Measurements from ENCODE around the gene ARL2BP. TPM values are rescaled to one million over a fixed set of nuclear protein-coding genes. Genes with fewer than 3 reads are reported as not detected.

ARL2BP gene
- total RNA-seq, 1 donor from 2014 or later, result 46.7 TPM

DNA sequence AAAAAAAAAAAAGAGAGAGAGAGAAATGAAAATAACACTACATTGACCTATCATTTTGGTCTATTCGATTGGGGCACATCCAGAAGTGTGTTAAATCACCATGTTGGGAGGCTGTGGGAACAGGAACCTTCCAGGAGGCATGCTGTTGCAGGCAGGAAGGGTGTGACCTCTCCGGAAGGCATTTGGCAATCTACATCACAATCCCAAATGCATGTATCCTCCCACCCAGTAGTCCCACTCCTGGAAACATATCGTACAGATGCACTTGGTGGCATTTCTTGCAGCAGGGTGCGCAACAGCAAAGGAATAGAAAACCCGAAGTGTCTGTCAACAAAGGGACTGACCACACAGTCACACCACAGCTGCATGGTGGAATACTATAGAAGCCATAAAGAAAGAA is 31.5 kb downstream of the ARL2BP start:
- no peaks in the 10 kb centered on the region for H3K9me3 Mint-ChIP-seq (ENCODE audit: unreplicated experiment)
- DNase-seq (ENCODE audit: low spot score), result no peak
- no peaks in the 10 kb centered on the region for H3K36me3 Mint-ChIP-seq (ENCODE audit: low read depth, unreplicated experiment)
- H3K4me3 Mint-ChIP-seq (ENCODE audit: unreplicated experiment), result no peak overlapping the region
- H3K27ac Mint-ChIP-seq (ENCODE audit: unreplicated experiment), result no peak overlapping the region
- H3K4me1 Mint-ChIP-seq (ENCODE audit: unreplicated experiment), result peaks cover 3% of the 10 kb centered on the region
- peaks cover 7% of the 10 kb centered on the region for H3K27me3 Mint-ChIP-seq (ENCODE audit: unreplicated experiment)
- TF ChIP-seq, protein P1, sequence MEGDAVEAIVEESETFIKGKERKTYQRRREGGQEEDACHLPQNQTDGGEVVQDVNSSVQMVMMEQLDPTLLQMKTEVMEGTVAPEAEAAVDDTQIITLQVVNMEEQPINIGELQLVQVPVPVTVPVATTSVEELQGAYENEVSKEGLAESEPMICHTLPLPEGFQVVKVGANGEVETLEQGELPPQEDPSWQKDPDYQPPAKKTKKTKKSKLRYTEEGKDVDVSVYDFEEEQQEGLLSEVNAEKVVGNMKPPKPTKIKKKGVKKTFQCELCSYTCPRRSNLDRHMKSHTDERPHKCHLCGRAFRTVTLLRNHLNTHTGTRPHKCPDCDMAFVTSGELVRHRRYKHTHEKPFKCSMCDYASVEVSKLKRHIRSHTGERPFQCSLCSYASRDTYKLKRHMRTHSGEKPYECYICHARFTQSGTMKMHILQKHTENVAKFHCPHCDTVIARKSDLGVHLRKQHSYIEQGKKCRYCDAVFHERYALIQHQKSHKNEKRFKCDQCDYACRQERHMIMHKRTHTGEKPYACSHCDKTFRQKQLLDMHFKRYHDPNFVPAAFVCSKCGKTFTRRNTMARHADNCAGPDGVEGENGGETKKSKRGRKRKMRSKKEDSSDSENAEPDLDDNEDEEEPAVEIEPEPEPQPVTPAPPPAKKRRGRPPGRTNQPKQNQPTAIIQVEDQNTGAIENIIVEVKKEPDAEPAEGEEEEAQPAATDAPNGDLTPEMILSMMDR (IDR thresholded peaks at IDR 0.05; ENCODE audit: unreplicated experiment), result no peak

DNA sequence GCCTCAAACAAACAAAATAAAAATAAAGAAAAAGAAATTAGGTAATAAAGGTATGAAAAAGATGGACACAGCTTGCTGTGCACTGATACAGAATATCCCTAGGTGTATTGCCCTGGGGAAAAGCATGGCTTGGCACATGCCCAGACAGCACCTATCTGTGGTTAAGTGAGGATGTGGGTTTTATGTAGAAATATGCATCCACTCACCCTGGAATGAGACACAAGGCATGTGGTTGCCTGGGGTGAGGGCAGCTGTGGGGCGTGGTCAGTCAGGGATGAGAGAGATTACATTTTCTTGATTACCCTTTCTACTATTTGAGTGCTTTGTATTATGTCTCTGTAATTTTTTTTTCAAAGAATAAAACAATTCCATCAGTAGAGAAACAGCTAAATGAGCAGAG is 32.5 kb downstream of the ARL2BP start:
- Mint-ChIP-seq H3K27me3 (ENCODE audit: unreplicated experiment) (peaks cover 7% of the 10 kb centered on the region), H3K4me1 (ENCODE audit: unreplicated experiment) (peaks cover 3% of the 10 kb centered on the region), H3K36me3 (ENCODE audit: low read depth, unreplicated experiment) (no peaks in the 10 kb centered on the region), H3K4me3 (ENCODE audit: unreplicated experiment) (no peak overlapping the region), H3K9me3 (ENCODE audit: unreplicated experiment) (no peaks in the 10 kb centered on the region), H3K27ac (ENCODE audit: unreplicated experiment) (no peak overlapping the region)
- TF ChIP-seq, protein P1 (IDR thresholded peaks at IDR 0.05; ENCODE audit: unreplicated experiment), result no peak
- DNase-seq (ENCODE audit: low spot score), result no peak

- TF ChIP-seq, protein P1 (IDR thresholded peaks at IDR 0.05; ENCODE audit: unreplicated experiment), result no peak
Observed at GRCh38 chr16:57278494-57278893, 33.4 kb downstream of the ARL2BP start.

GRCh38 chr16:57279780-57280638 is 35.0 kb downstream of the ARL2BP start:
- Mint-ChIP-seq H3K4me1 (ENCODE audit: unreplicated experiment) (peaks cover 3% of the 10 kb centered on the region), H3K9me3 (ENCODE audit: unreplicated experiment) (no peaks in the 10 kb centered on the region), H3K4me3 (ENCODE audit: unreplicated experiment) (no peak overlapping the region), H3K27ac (ENCODE audit: unreplicated experiment) (no peak overlapping the region), H3K36me3 (ENCODE audit: low read depth, unreplicated experiment) (no peaks in the 10 kb centered on the region), H3K27me3 (ENCODE audit: unreplicated experiment) (peaks cover 11% of the 10 kb centered on the region)
- TF ChIP-seq, protein P1 (IDR thresholded peaks at IDR 0.05; ENCODE audit: unreplicated experiment), result no peak
- no peak for DNase-seq (ENCODE audit: low spot score)

More at GRCh38 chr16:57278494-57278893, 33.4 kb downstream of the ARL2BP start:
- no peaks in the 10 kb centered on the region for H3K9me3 Mint-ChIP-seq (ENCODE audit: unreplicated experiment)
- H3K4me1 Mint-ChIP-seq (ENCODE audit: unreplicated experiment), result peaks cover 3% of the 10 kb centered on the region
- no peak for DNase-seq (ENCODE audit: low spot score)
- no peaks in the 10 kb centered on the region for H3K36me3 Mint-ChIP-seq (ENCODE audit: low read depth, unreplicated experiment)
- H3K27ac Mint-ChIP-seq (ENCODE audit: unreplicated experiment), result no peak overlapping the region
- peaks cover 11% of the 10 kb centered on the region for H3K27me3 Mint-ChIP-seq (ENCODE audit: unreplicated experiment)
- H3K4me3 Mint-ChIP-seq (ENCODE audit: unreplicated experiment), result no peak overlapping the region

DNA sequence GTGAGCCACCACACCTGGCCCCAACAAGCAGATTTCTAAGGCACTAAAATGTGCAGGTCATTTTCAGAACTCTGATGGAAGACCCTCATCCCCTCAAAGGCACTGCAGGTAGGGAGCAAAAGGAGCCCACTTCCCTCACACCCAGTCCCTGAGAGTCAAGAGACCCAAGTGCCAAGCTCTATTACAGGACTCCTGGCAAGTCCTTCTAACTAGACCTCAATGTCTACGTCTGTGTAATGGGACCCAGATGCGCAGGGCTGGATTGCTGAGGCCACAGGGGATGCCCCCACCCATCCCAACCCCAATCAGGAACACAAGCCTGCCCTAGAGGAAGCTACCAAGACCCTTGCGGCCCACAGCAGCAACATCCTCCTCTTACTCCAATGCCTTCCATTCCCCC is 36.7 kb downstream of the ARL2BP start:
- TF ChIP-seq, protein P1 (IDR thresholded peaks at IDR 0.05; ENCODE audit: unreplicated experiment), result no peak
- no peak overlapping the region for H3K4me3 Mint-ChIP-seq (ENCODE audit: unreplicated experiment)
- H3K36me3 Mint-ChIP-seq (ENCODE audit: low read depth, unreplicated experiment), result no peaks in the 10 kb centered on the region
- H3K4me1 Mint-ChIP-seq (ENCODE audit: unreplicated experiment), result peaks cover 3% of the 10 kb centered on the region
- DNase-seq (ENCODE audit: low spot score), result no peak
- H3K27me3 Mint-ChIP-seq (ENCODE audit: unreplicated experiment), result peaks cover 11% of the 10 kb centered on the region
- no peak overlapping the region for H3K27ac Mint-ChIP-seq (ENCODE audit: unreplicated experiment)
- H3K9me3 Mint-ChIP-seq (ENCODE audit: unreplicated experiment), result no peaks in the 10 kb centered on the region
